ENCODE measurements around the gene AGBL5.
A peak's percentile ranks its signal among the peaks of the same experiment; 100 is the strongest.

The AGBL5 gene

GRCh38 chr2:27040282-27040681 lies 11.2 kb upstream of the AGBL5 start:
- Histone ChIP-seq H3K27ac (ENCODE audit: low read length) (no peak overlapping the region), H3K4me3 (ENCODE audit: low read depth in 1 of 2, low read length in 2 of 2) (no peak overlapping the region), H3K27me3 (ENCODE audit: low read depth, low read length) (no peaks in the 10 kb centered on the region), H3K36me3 (ENCODE audit: control insufficient read depth in 1 of 2, insufficient read depth in 2 of 2, low read length in 2 of 2) (peaks cover 64 to 65% of the 10 kb centered on the region in 2 donors), H3K4me1 (ENCODE audit: control insufficient read depth in 1 of 2, insufficient read depth in 2 of 2, low read length in 2 of 2) (no peaks in the 10 kb centered on the region), H3K9me3 (ENCODE audit: control insufficient read depth in 1 of 2, low read length in 2 of 2) (no peaks in the 10 kb centered on the region)

- Histone ChIP-seq H3K27me3 (ENCODE audit: low read depth, low read length) (no peaks in the 10 kb centered on the region), H3K9me3 (ENCODE audit: control insufficient read depth in 1 of 2, low read length in 2 of 2) (no peaks in the 10 kb centered on the region), H3K27ac (ENCODE audit: low read length) (no peak overlapping the region), H3K4me3 (ENCODE audit: low read depth in 1 of 2, low read length in 2 of 2) (no peak overlapping the region), H3K4me1 (ENCODE audit: control insufficient read depth in 1 of 2, insufficient read depth in 2 of 2, low read length in 2 of 2) (no peaks in the 10 kb centered on the region), H3K36me3 (ENCODE audit: control insufficient read depth in 1 of 2, insufficient read depth in 2 of 2, low read length in 2 of 2) (peaks cover 49 to 50% of the 10 kb centered on the region in 2 donors)
These were observed 9.7 kb upstream of the AGBL5 start for GRCh38 chr2:27041752-27042151.

- Histone ChIP-seq H3K9me3 (ENCODE audit: control insufficient read depth in 1 of 2, low read length in 2 of 2) (no peaks in the 10 kb centered on the region), H3K27me3 (ENCODE audit: low read depth, low read length) (no peaks in the 10 kb centered on the region), H3K36me3 (ENCODE audit: control insufficient read depth in 1 of 2, insufficient read depth in 2 of 2, low read length in 2 of 2) (peaks cover 44 to 46% of the 10 kb centered on the region in 2 donors), H3K4me1 (ENCODE audit: control insufficient read depth in 1 of 2, insufficient read depth in 2 of 2, low read length in 2 of 2) (no peaks in the 10 kb centered on the region), H3K27ac (ENCODE audit: low read length) (no peak overlapping the region), H3K4me3 (ENCODE audit: low read depth in 1 of 2, low read length in 2 of 2) (no peak overlapping the region)
These were observed 9.3 kb upstream of the AGBL5 start for GRCh38 chr2:27042159-27042661.

GRCh38 chr2:27042985-27043634 lies 8.4 kb upstream of the AGBL5 start:
- H3K36me3 ChIP-seq (ENCODE audit: control insufficient read depth in 1 of 2, insufficient read depth in 2 of 2, low read length in 2 of 2), result peaks cover 36 to 37% of the 10 kb centered on the region in 2 donors
- H3K4me3 ChIP-seq (ENCODE audit: low read depth in 1 of 2, low read length in 2 of 2), result no peak overlapping the region
- no peaks in the 10 kb centered on the region for H3K9me3 ChIP-seq (ENCODE audit: control insufficient read depth in 1 of 2, low read length in 2 of 2)
- H3K27me3 ChIP-seq (ENCODE audit: low read depth, low read length), result no peaks in the 10 kb centered on the region
- H3K4me1 ChIP-seq (ENCODE audit: control insufficient read depth in 1 of 2, insufficient read depth in 2 of 2, low read length in 2 of 2), result no peaks in the 10 kb centered on the region
- no peak overlapping the region for H3K27ac ChIP-seq (ENCODE audit: low read length)

GRCh38 chr2:27049422-27050280 lies 1.8 kb upstream of the AGBL5 start:
- peaks cover 0 to 21% of the 10 kb centered on the region in 2 donors for H3K4me1 ChIP-seq (ENCODE audit: control insufficient read depth in 1 of 2, insufficient read depth in 2 of 2, low read length in 2 of 2)
- H3K27ac ChIP-seq (ENCODE audit: low read length), result peak overlapping the region; percentile 93
- H3K36me3 ChIP-seq (ENCODE audit: control insufficient read depth in 1 of 2, insufficient read depth in 2 of 2, low read length in 2 of 2), result peaks cover 10 to 14% of the 10 kb centered on the region in 2 donors
- no peaks in the 10 kb centered on the region for H3K27me3 ChIP-seq (ENCODE audit: low read depth, low read length)
- H3K4me3 ChIP-seq (ENCODE audit: low read depth in 1 of 2, low read length in 2 of 2), result peak overlapping the region; percentile 83 to 97
- no peaks in the 10 kb centered on the region for H3K9me3 ChIP-seq (ENCODE audit: control insufficient read depth in 1 of 2, low read length in 2 of 2)

- Histone ChIP-seq H3K4me1 (ENCODE audit: control insufficient read depth in 1 of 2, insufficient read depth in 2 of 2, low read length in 2 of 2) (peaks cover 0 to 21% of the 10 kb centered on the region in 2 donors), H3K27ac (ENCODE audit: low read length) (peak overlapping the region; percentile 93), H3K36me3 (ENCODE audit: control insufficient read depth in 1 of 2, insufficient read depth in 2 of 2, low read length in 2 of 2) (peaks cover 18 to 21% of the 10 kb centered on the region in 2 donors), H3K9me3 (ENCODE audit: control insufficient read depth in 1 of 2, low read length in 2 of 2) (no peaks in the 10 kb centered on the region), H3K4me3 (ENCODE audit: low read depth in 1 of 2, low read length in 2 of 2) (peak overlapping the region; percentile 83 to 97), H3K27me3 (ENCODE audit: low read depth, low read length) (no peaks in the 10 kb centered on the region)
These were observed 1.0 kb upstream of the AGBL5 start for GRCh38 chr2:27050281-27050995.

GRCh38 chr2:27051902-27052645 lies 606 bp downstream of the AGBL5 start:
- no peaks in the 10 kb centered on the region for H3K9me3 ChIP-seq (ENCODE audit: control insufficient read depth in 1 of 2, low read length in 2 of 2)
- no peaks in the 10 kb centered on the region for H3K27me3 ChIP-seq (ENCODE audit: low read depth, low read length)
- peaks cover 31 to 38% of the 10 kb centered on the region in 2 donors for H3K36me3 ChIP-seq (ENCODE audit: control insufficient read depth in 1 of 2, insufficient read depth in 2 of 2, low read length in 2 of 2)
- H3K27ac ChIP-seq (ENCODE audit: low read length), result peak overlapping the region; percentile 6
- H3K4me1 ChIP-seq (ENCODE audit: control insufficient read depth in 1 of 2, insufficient read depth in 2 of 2, low read length in 2 of 2), result peaks cover 0 to 21% of the 10 kb centered on the region in 2 donors
- H3K4me3 ChIP-seq (ENCODE audit: low read depth in 1 of 2, low read length in 2 of 2), result peak overlapping the region; percentile 79 to 97

- Histone ChIP-seq H3K36me3 (ENCODE audit: control insufficient read depth in 1 of 2, insufficient read depth in 2 of 2, low read length in 2 of 2) (peaks cover 32 to 45% of the 10 kb centered on the region in 2 donors), H3K27me3 (ENCODE audit: low read depth, low read length) (no peaks in the 10 kb centered on the region)
These were observed 1.9 kb downstream of the AGBL5 start for GRCh38 chr2:27053321-27053720.

GRCh38 chr2:27053776-27054175 lies 2.3 kb downstream of the AGBL5 start:
- no peaks in the 10 kb centered on the region for H3K9me3 ChIP-seq (ENCODE audit: control insufficient read depth in 1 of 2, low read length in 2 of 2)
- no peaks in the 10 kb centered on the region for H3K27me3 ChIP-seq (ENCODE audit: low read depth, low read length)
- H3K4me3 ChIP-seq (ENCODE audit: low read depth in 1 of 2, low read length in 2 of 2), result no peak overlapping the region
- H3K27ac ChIP-seq (ENCODE audit: low read length), result no peak overlapping the region
- peaks cover 32 to 50% of the 10 kb centered on the region in 2 donors for H3K36me3 ChIP-seq (ENCODE audit: control insufficient read depth in 1 of 2, insufficient read depth in 2 of 2, low read length in 2 of 2)
- H3K4me1 ChIP-seq (ENCODE audit: control insufficient read depth in 1 of 2, insufficient read depth in 2 of 2, low read length in 2 of 2), result peaks cover 0 to 21% of the 10 kb centered on the region in 2 donors

More at GRCh38 chr2:27053321-27053720, 1.9 kb downstream of the AGBL5 start:
- Histone ChIP-seq H3K27ac (ENCODE audit: low read length) (no peak overlapping the region), H3K9me3 (ENCODE audit: control insufficient read depth in 1 of 2, low read length in 2 of 2) (no peaks in the 10 kb centered on the region), H3K4me3 (ENCODE audit: low read depth in 1 of 2, low read length in 2 of 2) (no peak overlapping the region), H3K4me1 (ENCODE audit: control insufficient read depth in 1 of 2, insufficient read depth in 2 of 2, low read length in 2 of 2) (peaks cover 0 to 21% of the 10 kb centered on the region in 2 donors)

GRCh38 chr2:27054721-27055120 lies 3.3 kb downstream of the AGBL5 start:
- Histone ChIP-seq H3K27me3 (ENCODE audit: low read depth, low read length) (no peaks in the 10 kb centered on the region), H3K4me3 (ENCODE audit: low read depth in 1 of 2, low read length in 2 of 2) (no peak overlapping the region), H3K27ac (ENCODE audit: low read length) (no peak overlapping the region), H3K9me3 (ENCODE audit: control insufficient read depth in 1 of 2, low read length in 2 of 2) (no peaks in the 10 kb centered on the region), H3K36me3 (ENCODE audit: control insufficient read depth in 1 of 2, insufficient read depth in 2 of 2, low read length in 2 of 2) (peaks cover 36 to 57% of the 10 kb centered on the region in 2 donors), H3K4me1 (ENCODE audit: control insufficient read depth in 1 of 2, insufficient read depth in 2 of 2, low read length in 2 of 2) (peaks cover 0 to 19% of the 10 kb centered on the region in 2 donors)

All from muscle layer of duodenum (tissue), 2 donors.